Suprapubic skin (tissue), 4 donors: ENCODE results near the gene SEMA3C.

Experiments
- EP300 ChIP-seq: sonication (generic); formaldehyde crosslinking; IDR thresholded peaks from one replicate; pipeline ENCODE4 v1.6.1; 2017; ENCODE audit warnings: antibody characterized with exemption
- POLR2A ChIP-seq, 2 donors: fragments of 450-650 bp; IDR thresholded peaks; one replicate each; pipeline ENCODE4 v1.6.1; 2017; ENCODE audit warnings: antibody characterized with exemption in 2 of 2, mild to moderate bottlenecking in 2 of 2, moderate library complexity in 2 of 2
- POLR2AphosphoS5 ChIP-seq, 3 donors: sonication (generic); formaldehyde crosslinking; IDR thresholded peaks; one replicate each; pipeline ENCODE4 v1.6.1; 2017; ENCODE audit warnings: antibody characterized with exemption in 3 of 3
- TF ChIP-seq, protein P1 (sequence below), 2 donors: fragments of 200-600 bp in 1 of 2; fragments of 450-650 bp in 1 of 2; sonication (generic) in 1 of 2; IDR thresholded peaks; one replicate each; pipeline ENCODE4 v1.5.1; 2016 to 2019; ENCODE audit warnings: antibody characterized with exemption in 2 of 2, mild to moderate bottlenecking in 1 of 2, moderate library complexity in 1 of 2

DNA sequence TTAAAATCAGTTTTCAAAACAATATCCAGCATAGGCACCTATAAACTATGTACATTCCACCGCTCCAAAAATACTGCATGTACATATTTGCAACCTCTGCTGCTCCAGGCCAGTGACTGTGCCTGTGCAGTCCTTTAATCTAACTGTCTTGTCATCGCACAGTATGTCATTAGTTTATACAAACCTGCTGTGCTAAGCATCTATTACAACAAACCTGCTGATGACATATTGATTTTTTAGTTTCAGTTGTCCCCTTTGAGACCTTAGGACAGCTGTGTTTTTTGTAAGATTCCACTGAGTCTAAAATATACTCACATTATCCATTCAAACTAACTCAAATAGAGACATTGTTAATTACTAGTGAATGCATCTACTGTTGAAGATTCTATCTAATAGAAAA, 33.1 kb downstream of the SEMA3C start:
- TF ChIP-seq POLR2A (IDR thresholded peaks at IDR 0.05) = no peak
- TF ChIP-seq, protein P1, sequence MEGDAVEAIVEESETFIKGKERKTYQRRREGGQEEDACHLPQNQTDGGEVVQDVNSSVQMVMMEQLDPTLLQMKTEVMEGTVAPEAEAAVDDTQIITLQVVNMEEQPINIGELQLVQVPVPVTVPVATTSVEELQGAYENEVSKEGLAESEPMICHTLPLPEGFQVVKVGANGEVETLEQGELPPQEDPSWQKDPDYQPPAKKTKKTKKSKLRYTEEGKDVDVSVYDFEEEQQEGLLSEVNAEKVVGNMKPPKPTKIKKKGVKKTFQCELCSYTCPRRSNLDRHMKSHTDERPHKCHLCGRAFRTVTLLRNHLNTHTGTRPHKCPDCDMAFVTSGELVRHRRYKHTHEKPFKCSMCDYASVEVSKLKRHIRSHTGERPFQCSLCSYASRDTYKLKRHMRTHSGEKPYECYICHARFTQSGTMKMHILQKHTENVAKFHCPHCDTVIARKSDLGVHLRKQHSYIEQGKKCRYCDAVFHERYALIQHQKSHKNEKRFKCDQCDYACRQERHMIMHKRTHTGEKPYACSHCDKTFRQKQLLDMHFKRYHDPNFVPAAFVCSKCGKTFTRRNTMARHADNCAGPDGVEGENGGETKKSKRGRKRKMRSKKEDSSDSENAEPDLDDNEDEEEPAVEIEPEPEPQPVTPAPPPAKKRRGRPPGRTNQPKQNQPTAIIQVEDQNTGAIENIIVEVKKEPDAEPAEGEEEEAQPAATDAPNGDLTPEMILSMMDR (IDR thresholded peaks at IDR 0.05) = no peak
- TF ChIP-seq POLR2AphosphoS5 (IDR thresholded peaks at IDR 0.05) = no peak
- TF ChIP-seq EP300 = no peak
